Keratinocyte (primary cell): ENCODE results near the gene GLE1. TPM values are rescaled to one million over a fixed set of nuclear protein-coding genes. Genes with fewer than 3 reads are reported as not detected.

ENCODE experiments used
- DNase-seq: peaks from one replicate; pipeline ENCODE4 v3.0.0-alpha.2; 2011; ENCODE audit warnings: low read depth, missing footprints, low spot score
- FAIRE-seq: peaks from 2 replicates; lab custom pipeline; 2011; peaks lifted over from hg19 to GRCh38; lab: Jason Lieb, UNC
- H2AFZ ChIP-seq: 2 replicates; pipeline ENCODE4 v1.6.0; 2012; ENCODE audit warnings: low read length, control low read depth, inconsistent platforms; ENCODE audit not compliant: control insufficient read depth
- H3K27ac ChIP-seq: 2 replicates; pipeline ENCODE4 v1.5.1; 2011; ENCODE audit warnings: low read length; ENCODE audit not compliant: control insufficient read depth, insufficient read depth
- H3K27me3 ChIP-seq: 3 replicates; pipeline ENCODE4 v1.6.0; 2011; ENCODE audit warnings: low read length; ENCODE audit not compliant: control insufficient read depth, insufficient read depth; ENCODE audit errors: extremely low read depth
- H3K36me3 ChIP-seq, 2 experiments: 2 replicates in 1 of 2; 3 replicates in 1 of 2; pipeline ENCODE4 v1.5.1; 2011; ENCODE audit warnings: low read length in 2 of 2, mild to moderate bottlenecking in 1 of 2; ENCODE audit not compliant: control insufficient read depth in 2 of 2, insufficient read depth in 2 of 2; ENCODE audit errors: extremely low read depth in 1 of 2
- H3K4me1 ChIP-seq: 3 replicates; pipeline ENCODE4 v1.5.1; 2011; ENCODE audit warnings: low read length; ENCODE audit not compliant: control insufficient read depth, insufficient read depth; ENCODE audit errors: extremely low read depth
- H3K4me2 ChIP-seq: 3 replicates; pipeline ENCODE4 v1.6.0; 2011; ENCODE audit warnings: low read depth, low read length; ENCODE audit not compliant: control insufficient read depth, insufficient read depth; ENCODE audit errors: extremely low read depth
- H3K4me3 ChIP-seq, 3 experiments: fragments of 200-600 bp in 1 of 3; sonication (generic) in 1 of 3; 2 replicates in 2 of 3; 3 replicates in 1 of 3; pipeline ENCODE4 v1.5.1; 2011 to 2016; ENCODE audit warnings: low read length in 3 of 3, mild to moderate bottlenecking in 3 of 3, control low read depth in 2 of 3, inconsistent platforms in 1 of 3, low read depth in 1 of 3, mixed read lengths in 1 of 3, mixed run types in 1 of 3, moderate library complexity in 1 of 3; ENCODE audit not compliant: control insufficient read depth in 2 of 3, insufficient read depth in 2 of 3; ENCODE audit errors: extremely low read depth in 1 of 3
- H3K79me2 ChIP-seq: 2 replicates; pipeline ENCODE4 v1.6.0; 2012; ENCODE audit warnings: low read length; ENCODE audit not compliant: control insufficient read depth, insufficient read depth
- H3K9ac ChIP-seq: 3 replicates; pipeline ENCODE4 v1.6.0; 2011; ENCODE audit warnings: low read length; ENCODE audit not compliant: control insufficient read depth, insufficient read depth; ENCODE audit errors: extremely low read depth
- H3K9me1 ChIP-seq: 3 replicates; pipeline ENCODE4 v1.6.0; 2011; ENCODE audit warnings: low read length; ENCODE audit not compliant: control insufficient read depth, insufficient read depth; ENCODE audit errors: extremely low read depth
- H3K9me3 ChIP-seq: 2 replicates; pipeline ENCODE4 v1.5.1; 2012; ENCODE audit warnings: low read depth, low read length; ENCODE audit not compliant: control insufficient read depth
- H4K20me1 ChIP-seq: 3 replicates; pipeline ENCODE4 v1.6.0; 2011; ENCODE audit warnings: low read length; ENCODE audit not compliant: control insufficient read depth, insufficient read depth; ENCODE audit errors: extremely low read depth
- EZH2 ChIP-seq: IDR thresholded peaks from one replicate; pipeline ENCODE4 v1.6.1; 2012; ENCODE audit warnings: inconsistent platforms, mild to moderate bottlenecking, low read length, moderate library complexity
- dilution Hi-C: fragments of 300-500 bp; cut with MboI; formaldehyde crosslinking; loops from one replicate; pipeline ENCODE4 v1.7.0; 2020; ENCODE audit warnings: low sequenced_read_pairs; ENCODE audit not compliant: extremely low pct_ligation_motif_present
- polyA plus RNA-seq, 5 experiments: library from polyadenylated mRNA; depleted of rRNA in 3 of 5; stranded (reverse) in 3 of 5; stranded (forward) in 1 of 5; unstranded in 1 of 5; fragments of >200 nt; gene quantifications; 1 replicate in 1 of 5; 2 replicates in 3 of 5; 3 replicates in 1 of 5; pipeline versions ENCODE4 v1.2.1 to v1.2.3, GENCODE V29; 2011 to 2012; ENCODE audit warnings: missing spikeins in 2 of 5, low read depth in 1 of 5, low replicate concordance in 1 of 5
- TF ChIP-seq, protein P1 (sequence below), 3 experiments: IDR thresholded peaks in 1 of 3; conservative IDR thresholded peaks in 1 of 3; optimal IDR thresholded peaks in 1 of 3; 2 replicates in 2 of 3; 3 replicates in 1 of 3; pipeline versions ENCODE3 to v1.5.1; 2011; ENCODE audit warnings: low read length in 3 of 3, mild to moderate bottlenecking in 3 of 3, moderate library complexity in 2 of 3, control low read depth in 1 of 3, inconsistent platforms in 1 of 3; ENCODE audit not compliant: insufficient read depth in 2 of 3; ENCODE audit errors: extremely low read depth in 1 of 3

GLE1 gene
- polyA plus RNA-seq, 1 donor (not counting 4 experiments of a cell fraction or from before 2014, with no cell fraction given) = 28.3 TPM

DNA sequence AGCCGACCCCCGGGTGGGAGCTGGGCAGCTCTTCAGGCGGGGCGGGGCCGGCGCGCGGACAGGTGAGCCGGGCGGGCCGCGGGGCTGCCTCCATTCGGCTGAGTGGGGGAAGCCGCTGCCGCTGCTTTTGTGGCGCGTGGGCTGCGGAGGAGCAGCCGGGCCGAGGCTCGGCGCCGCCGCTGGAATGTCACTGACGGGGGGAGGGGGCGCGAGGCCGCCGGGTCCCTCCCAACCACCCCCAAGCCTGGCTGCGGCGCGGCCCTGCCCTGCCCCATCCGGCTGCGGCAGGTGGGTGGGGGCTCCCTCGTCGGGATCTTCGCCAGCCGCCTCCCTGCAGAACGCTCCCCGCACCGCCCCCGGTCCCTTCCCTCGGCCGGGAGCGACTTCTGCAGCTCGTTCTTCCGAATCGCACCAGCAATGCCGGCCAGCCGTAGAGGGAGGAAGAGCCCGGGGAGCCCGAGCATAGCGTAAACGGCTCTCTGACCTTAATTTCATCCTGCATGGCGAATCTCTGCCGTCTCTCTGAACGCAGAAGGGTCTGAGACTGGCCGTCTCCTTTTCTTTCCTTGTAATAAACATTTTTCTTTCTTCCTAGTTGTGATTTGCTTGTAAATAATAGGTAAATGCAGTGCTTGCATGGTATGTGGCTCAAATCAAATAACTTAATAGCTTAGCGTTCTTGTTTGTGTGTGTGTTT lies 48.4 kb downstream of the GLE1 start:
- Histone ChIP-seq H4K20me1 (peaks cover 13% of the 10 kb centered on the region), H3K27me3 (no peaks in the 10 kb centered on the region), H2AFZ (no peak overlapping the region), H3K9me3 (no peaks in the 10 kb centered on the region), H3K27ac (peak overlapping the region; percentile 72), H3K4me2 (peak overlapping the region; percentile 79), H3K36me3 (no peaks in the 10 kb centered on the region), H3K79me2 (peaks cover 49% of the 10 kb centered on the region), H3K4me3 (peak overlapping the region; percentile 90 to 91 (median 91)), H3K4me1 (peaks cover 44% of the 10 kb centered on the region), H3K9me1 (no peaks in the 10 kb centered on the region), H3K9ac (peak overlapping the region; percentile 74)
- no peak for TF ChIP-seq EZH2
- TF ChIP-seq, protein P1, sequence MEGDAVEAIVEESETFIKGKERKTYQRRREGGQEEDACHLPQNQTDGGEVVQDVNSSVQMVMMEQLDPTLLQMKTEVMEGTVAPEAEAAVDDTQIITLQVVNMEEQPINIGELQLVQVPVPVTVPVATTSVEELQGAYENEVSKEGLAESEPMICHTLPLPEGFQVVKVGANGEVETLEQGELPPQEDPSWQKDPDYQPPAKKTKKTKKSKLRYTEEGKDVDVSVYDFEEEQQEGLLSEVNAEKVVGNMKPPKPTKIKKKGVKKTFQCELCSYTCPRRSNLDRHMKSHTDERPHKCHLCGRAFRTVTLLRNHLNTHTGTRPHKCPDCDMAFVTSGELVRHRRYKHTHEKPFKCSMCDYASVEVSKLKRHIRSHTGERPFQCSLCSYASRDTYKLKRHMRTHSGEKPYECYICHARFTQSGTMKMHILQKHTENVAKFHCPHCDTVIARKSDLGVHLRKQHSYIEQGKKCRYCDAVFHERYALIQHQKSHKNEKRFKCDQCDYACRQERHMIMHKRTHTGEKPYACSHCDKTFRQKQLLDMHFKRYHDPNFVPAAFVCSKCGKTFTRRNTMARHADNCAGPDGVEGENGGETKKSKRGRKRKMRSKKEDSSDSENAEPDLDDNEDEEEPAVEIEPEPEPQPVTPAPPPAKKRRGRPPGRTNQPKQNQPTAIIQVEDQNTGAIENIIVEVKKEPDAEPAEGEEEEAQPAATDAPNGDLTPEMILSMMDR (optimal IDR thresholded peaks at IDR 0.05 in 1 of 3, IDR thresholded peaks at IDR 0.05 in 1 of 3, conservative IDR thresholded peaks at IDR 0.05 in 1 of 3; ENCODE audit: extremely low read depth in 1 of 3, insufficient read depth in 2 of 3, low read length in 3 of 3) = no peak
- dilution Hi-C loops = no loop called here
- FAIRE-seq (no peak), DNase-seq (no peak)

DNA sequence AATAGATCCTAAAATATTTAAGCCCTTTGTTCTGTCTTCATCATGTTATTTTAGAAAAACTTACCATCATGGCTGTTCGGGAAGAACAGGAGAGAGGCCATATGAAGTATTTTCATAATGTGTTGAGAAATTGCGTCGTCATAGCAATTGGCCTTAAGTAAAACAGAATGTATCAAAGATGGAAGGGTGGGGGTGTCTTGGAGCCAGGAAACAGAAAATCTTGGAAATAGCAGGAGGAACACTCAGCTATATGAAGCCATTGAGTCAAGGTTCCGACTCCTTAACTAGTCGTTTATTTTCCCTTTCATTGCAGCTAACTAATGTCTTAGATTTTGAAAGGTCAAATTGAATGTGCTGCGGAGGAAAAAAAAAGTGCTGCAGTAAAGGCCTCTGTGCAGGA lies 49.2 kb downstream of the GLE1 start:
- H3K9me1 ChIP-seq = no peaks in the 10 kb centered on the region
- H3K4me1 ChIP-seq = peaks cover 53% of the 10 kb centered on the region
- H3K9ac ChIP-seq = peak overlapping the region; percentile 74
- FAIRE-seq (no peak), DNase-seq (no peak)
- H3K79me2 ChIP-seq = peaks cover 49% of the 10 kb centered on the region
- H3K4me2 ChIP-seq = peak overlapping the region; percentile 79
- no peaks in the 10 kb centered on the region for H3K9me3 ChIP-seq
- H3K27ac ChIP-seq = peak overlapping the region; percentile 72
- TF ChIP-seq, protein P1 (optimal IDR thresholded peaks at IDR 0.05 in 1 of 3, IDR thresholded peaks at IDR 0.05 in 1 of 3, conservative IDR thresholded peaks at IDR 0.05 in 1 of 3; ENCODE audit: extremely low read depth in 1 of 3, insufficient read depth in 2 of 3, low read length in 3 of 3) = no peak
- TF ChIP-seq EZH2 = no peak
- no peaks in the 10 kb centered on the region for H3K27me3 ChIP-seq
- H3K36me3 ChIP-seq = no peaks in the 10 kb centered on the region
- H3K4me3 ChIP-seq = peak overlapping the region; percentile 90 to 91 (median 91)
- dilution Hi-C loops = no loop called here
- H2AFZ ChIP-seq = no peak overlapping the region
- peaks cover 17% of the 10 kb centered on the region for H4K20me1 ChIP-seq
